GM19467 (cell line): ENCODE measurements around the gene SLC6A3.

Experiments used
- ATAC-seq: cut with Tn5 transposase; IDR thresholded peaks from one replicate; pipeline ENCODE4 v1.9.1; 2021; ENCODE audit warnings: mild to moderate bottlenecking, moderate library complexity; ENCODE audit not compliant: unreplicated experiment

The SLC6A3 gene

DNA sequence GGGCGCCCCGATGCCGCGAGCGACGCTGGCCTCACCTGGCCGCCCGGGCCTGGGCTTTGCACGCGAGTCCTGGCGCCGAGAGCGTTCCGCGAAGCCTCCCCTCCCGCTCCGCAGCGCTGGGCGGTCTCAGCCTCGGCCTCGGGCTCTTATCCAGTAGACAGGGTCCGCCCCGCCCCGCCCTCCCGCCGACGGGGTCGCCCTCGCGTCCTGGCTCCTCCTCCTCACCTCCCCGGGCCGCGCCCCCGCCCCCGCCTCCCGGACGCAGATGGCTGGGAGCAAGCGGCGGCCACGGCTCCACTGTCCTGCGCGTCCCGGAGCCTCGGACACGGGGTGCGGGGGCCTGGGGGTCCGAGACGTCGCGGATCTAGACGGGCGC lies at the start of gene SLC6A3:
Gene SLC6A3 (minus strand): TSS at position 128 of the 376 bp plus-strand sequence. CDS start 2,243 bp downstream, outside the sequence.
- no peak for ATAC-seq

DNA sequence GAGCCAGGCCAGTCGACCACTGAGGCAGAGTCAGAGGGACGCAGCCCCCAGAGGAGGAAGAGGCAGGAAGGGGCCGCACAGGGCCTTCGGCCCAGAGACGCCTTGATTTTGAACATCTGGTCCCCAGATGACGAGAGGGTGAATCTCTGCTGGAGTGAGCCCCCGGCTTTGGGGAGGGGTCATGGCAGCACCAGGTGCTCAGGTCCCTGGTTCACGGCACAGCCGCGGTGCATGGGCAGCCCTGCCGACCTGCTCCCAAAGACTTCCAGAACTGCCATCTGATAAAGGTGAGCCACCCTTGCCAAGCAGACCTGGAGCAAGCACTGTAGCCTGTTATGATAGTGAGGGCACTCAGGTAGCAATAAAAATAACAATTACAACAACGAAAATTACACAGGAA lies 48.7 kb upstream of the SLC6A3 start:
- no peak for ATAC-seq

DNA sequence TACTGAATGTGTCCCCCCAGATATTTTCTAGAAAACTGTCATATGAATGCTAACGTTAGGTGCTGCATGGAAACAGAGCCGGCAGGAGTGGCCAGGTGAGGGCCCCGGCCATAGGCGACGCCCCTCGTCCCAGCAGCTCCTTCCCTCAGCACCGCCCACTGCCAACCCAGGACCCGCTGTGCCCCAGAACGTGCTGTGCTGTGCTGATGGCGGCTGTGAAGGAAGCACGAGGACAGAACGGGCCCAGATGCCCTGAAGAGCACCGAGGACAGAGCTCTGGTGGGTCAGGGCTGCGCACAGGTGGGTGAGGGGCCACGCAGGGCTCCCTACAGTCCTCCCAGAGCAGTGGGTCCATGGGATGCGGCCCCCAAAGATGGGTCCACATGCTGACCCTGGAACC lies 48.2 kb upstream of the SLC6A3 start:
- no peak for ATAC-seq

DNA sequence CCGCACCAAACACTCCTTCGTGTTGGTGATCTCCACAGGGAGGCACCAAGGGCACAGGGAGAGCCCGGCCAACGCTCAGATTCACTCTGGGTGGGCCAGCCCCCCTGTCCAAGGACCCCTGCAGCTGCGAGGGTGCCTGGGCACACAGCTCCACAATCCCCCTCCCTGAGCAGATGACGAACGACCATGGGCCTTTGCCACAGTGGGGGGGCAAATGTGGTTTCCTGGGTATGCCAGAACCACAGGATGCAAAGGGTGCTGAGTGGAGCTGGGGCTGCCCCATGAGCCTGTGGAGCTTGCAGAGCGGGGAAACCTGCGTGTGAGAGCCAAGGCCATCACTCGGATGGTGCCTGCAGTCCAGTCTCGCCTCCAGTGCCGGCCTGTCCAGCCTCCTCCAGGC lies 47.5 kb upstream of the SLC6A3 start:
- ATAC-seq = no peak

DNA sequence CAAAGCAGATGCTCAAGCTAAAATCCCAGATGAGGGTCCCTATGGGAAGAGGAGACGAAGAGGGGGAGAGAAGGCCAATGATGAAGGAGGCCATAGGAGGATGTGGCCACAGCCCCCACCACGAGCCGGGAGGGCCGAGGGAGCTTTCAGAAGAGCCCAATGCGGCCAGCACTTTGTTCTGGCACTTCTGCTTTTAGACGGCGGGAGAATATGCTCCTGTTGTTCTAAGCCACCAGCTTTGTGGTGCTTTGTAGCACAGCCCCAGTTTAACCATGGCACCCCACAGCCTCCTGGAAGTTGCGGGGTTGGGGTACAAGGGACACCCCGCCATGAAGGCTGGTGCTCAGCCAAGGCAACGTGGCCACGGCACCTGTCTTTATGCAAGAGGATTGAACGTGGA lies 45.1 kb upstream of the SLC6A3 start:
- ATAC-seq = no peak

DNA sequence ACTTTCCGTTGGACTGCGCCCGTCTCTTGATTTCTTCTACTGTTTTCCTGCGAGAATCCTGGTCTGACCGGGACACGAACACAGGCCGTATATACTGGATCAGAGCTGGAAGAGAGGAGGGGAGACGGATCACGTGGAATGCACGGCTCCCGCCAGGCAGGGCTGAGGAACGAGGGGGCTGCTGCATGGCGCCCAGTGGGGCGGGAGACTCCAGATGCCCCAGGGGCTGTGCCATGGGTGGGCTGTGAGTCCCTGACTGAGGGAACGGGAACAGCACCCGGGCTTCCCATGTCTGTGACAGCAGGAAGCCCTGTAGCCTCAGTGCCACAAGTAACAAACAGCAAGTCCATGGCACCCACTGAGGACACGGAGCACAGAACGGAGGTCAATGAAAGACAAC lies 44.5 kb upstream of the SLC6A3 start:
- ATAC-seq = no peak

DNA sequence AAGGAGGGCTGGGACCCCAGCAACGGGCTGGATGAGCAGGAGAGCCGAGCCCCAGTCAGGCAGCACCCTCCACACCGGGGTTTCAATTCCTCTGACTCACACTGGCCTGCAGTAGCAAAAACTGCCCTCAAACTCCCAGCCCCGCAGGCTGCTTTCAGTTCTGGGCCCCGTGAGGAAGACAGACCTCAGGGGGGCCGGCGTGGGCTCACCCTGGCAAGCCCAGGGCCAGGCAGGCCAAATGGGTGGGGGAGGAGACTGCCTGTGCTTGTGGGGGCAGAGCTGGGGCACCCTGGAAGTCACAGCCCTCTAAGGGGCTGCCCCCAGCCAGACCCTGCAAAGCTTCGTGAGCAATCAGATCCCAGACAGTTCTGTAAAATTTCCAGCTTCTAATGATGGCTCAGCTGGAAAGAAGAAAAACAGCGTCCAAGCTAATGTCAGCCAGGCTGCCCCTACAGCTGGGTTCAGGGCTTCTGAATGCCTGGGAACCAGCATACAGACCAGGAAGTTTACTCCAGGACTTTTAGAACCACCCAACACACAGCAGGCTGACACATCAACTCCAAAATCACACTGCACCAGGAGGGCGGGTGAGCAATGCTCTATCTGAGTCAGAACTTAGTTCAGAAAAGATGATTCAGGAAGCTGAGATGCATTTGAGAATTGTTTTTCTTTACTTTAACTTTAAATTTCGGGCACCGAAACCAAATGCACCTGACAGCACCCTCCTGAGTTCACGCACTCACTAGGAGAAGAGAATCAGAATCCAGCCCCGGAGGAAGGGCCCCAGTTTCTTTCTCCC lies 43.8 kb upstream of the SLC6A3 start:
- ATAC-seq = peak; percentile 32

DNA sequence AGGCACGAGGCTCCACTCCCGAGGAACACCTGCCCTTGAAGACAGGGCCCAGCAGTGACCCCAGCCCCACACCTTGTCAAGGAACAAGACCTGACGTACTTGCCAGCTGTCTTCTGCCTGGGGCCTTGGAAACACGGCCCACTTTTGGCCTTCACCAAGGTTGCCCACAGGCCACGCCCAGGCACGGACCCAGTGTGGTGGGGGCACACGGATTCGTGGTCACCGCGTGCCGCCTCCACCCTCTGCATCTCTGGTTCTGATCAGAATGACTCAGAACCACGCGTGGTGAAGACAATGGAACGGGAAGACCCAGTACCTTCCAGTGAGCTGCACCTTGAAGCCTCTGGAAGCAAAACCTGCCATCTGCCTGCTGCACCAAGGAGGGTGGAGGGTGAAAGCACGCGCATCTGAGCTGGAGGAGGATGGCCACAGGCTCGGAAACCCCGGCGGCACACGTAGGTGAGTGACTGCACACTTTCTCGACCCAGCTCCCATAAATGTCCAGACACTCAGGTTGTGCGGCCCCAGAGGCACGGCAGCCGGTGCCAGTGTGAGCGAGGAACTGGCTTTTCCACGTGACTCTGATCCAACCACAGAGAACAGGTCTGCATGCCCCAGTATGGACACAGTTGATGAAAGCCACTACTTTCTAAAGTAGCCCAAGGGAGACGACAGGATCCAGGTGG lies 42.0 kb upstream of the SLC6A3 start:
- no peak for ATAC-seq

DNA sequence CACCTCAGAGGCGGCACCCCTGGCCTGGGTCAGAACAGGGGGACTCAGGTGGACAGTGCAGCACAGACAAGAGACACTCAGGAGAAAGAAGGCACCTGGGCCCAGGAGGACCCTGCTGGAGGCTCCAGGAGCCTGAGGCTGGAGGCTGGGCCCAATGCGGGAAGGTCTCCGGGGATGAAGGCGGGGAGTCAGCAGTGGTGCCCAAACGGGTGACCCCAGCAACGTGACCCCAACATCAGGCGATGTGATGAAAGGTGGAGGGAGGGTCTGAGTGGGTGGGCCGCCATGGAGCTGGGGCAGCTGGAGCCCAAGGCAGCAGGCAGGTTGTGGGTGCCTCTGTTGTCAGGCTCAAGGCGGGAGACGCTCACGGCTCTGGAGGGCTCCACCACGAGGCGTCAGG lies 41.0 kb upstream of the SLC6A3 start:
- ATAC-seq = no peak

DNA sequence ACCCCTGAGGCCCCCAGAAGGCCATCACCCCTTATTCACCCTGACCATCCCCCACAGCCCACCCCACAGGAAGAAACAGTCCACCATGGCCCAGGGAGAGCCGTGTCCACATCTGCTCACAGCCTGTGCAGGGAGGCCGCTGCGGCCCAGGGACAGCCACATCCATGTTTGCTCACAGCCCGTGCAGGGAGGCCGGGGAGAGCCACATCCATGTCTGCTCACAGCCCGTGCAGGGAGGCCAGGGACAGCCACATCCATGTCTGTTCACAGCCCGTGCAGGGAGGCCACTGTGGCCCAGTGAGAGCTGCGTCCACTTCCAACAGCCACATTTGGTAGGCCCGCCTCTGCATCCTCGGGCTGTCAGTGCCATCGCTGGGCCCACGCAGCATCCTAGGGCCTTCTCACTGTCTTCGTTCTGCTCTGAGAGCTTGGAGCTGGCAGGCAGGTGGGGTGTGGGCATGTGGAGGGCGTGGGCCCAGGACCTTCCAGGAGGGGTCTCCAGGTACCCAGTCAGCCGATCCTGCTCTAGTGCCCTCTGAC lies 40.4 kb upstream of the SLC6A3 start:
- ATAC-seq = no peak

DNA sequence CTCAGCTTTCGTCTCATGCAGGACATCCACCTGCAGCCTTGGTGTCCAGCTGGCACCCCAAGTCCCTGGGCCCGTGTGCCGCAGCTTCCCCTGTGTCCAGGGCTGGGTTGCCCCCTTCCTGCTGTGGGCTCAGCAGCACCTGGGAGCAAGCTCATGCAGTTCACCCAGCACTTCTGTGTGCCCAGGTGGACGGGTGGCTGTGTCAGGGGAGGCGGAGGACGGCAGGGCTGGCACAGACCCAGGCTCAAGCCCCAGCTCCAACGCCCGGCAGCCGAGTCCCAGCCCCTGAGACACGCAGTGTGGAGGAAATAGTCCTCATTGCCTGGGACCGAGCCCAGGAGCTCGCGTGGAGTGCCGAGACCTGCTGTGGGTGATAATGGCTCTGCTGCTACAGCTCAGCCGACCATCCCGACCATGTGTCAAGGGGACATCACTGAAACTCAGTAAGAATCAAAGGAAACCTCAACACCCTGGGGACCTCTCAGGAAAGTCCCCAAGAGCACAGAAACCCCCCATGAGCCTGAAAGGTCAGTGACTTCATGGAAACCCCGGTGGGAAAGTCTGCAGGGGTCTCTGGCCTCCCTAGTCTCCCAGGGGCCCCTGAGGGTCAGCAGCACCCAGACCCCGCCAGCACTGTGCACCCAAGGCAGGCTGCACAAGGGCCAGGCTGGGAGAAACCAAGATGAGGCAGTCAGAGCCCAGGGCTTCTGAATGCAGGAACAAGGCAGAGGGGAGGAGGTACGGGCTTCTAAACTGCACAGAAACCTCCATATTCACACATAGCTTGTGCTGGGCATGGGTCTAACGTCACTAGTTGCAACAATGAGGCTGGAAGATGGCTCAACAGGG lies 39.7 kb upstream of the SLC6A3 start:
- peak; percentile 55 for ATAC-seq

DNA sequence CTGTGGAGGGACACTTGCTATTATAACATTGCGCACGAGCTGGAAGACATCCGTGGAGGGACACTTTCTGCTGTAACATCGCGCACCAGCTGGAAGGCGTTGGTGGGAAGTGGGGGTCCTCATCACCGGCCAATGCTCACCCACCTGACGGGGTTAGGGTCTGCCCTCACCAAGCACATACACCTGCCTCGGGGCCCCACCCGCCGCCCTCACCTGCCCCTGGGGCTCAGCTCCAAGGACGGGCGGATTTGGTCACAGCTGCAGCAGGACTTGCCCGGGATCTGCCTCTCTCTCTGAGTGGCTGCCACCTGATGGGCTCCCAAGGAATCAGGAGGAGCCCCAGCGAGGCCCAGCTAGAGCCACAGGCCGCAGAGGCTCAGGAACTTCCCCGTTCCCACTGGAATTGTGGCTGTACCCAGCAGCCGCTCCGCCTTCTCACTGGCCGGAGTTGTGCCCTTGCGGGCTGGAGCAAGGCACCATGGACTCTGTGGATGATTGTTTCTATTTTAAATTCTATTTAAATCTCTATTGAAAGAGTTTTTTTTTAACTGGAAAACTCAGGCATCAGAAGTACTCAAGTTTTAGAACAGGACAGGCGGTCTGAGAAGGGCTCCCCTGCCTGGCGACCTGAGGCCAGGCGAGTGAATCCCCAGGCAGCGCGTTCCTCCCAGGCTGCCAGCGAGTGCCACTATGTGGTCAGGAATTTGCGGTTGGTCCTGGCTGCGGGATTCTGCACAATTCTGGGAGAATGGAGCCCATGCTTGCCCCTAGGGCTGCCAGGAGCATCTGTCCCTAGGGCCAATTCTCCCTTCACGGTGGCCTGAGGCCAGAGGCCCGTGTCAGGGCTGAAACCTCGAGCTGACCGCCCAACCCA lies 38.9 kb upstream of the SLC6A3 start:
- no peak for ATAC-seq

DNA sequence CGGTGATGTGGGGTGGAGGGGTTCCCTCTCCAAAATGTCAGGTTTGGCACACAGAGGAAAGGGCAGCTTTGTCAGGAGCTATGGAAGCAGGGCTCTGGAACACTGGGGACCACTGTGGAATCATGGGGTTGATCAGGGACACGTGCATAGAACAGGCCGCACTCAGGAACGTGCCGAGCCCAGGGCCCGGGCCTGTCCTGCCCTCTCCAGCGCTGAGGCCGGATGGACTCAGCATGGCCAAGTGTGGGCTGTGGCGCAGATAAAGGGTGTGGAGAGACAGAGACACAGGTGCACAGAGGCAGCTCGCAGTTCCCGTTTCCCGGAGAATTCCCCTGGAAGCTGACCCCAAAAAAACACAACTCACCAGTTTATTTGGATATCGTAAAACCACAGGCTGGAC lies 37.8 kb upstream of the SLC6A3 start:
- ATAC-seq = no peak

DNA sequence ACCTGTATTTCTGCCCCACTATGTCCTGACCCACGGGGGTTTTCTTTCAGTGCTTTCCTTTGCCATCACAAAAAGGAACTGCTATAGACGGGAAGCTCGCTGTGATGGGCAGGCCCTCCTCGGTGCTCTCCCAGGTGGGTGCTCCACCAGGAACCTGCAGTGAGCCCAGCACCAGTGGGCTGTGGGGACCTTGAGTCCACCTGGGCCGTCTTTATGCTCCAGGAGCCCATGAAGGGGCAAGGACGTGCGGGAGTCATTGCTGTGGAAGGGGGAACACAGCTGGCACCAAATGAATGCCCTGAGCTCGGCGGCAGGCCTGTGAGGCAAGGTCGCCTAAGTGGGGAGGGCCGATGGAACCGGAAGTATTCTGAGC lies 36.7 kb upstream of the SLC6A3 start:
- no peak for ATAC-seq

DNA sequence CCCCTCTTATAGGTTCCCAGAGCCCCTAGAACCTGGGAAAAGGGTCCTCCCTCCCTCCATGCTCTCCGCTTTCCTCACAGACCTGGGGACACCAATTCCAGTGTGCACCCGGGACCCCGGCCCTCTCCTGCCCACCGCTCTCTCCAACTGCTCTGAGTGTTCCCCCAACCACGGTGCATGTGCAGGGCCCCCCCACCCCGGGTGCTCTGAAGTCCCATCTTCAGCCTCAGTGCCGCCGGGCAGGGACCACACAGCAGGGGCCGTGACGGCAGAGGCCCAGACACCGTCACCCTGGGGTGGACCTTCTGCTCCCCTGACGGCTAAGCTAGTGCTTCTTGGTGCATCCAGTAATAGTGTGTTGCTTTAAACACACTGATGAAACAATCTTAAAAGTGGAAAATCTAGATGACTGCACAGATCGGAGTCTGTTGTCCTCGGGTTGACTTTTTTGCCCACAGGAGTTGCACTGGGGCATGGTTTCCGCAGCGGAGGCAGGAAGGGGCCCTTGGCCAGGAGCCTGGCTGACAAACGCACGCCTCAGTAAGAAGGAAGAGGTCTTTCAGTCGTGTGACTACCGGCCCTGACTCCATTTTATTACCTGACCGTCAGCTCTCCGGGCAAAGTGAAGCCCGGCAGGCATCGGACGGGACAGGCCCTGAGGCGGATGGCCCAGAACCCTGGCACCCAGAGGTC lies 36.2 kb upstream of the SLC6A3 start:
- no peak for ATAC-seq

DNA sequence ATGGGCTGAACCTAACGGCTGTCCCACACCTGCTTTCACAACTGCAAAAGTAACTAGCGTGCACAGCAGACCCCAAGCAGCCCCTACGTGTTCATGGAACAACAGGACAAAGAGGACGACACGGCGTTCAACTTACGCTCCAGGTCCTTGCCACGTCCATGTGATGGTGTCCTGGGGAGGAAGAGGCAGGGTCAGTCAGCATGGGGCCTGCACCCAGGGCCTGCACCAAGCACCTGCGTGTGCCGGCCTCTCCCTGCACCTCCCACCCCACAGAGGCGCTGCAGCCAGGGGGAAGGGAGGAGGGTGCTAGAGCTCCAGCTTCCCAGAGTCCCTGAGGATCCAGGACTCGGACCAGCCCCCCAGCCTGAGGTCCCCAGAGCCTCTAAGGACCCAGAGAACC lies 35.6 kb upstream of the SLC6A3 start:
- no peak for ATAC-seq

DNA sequence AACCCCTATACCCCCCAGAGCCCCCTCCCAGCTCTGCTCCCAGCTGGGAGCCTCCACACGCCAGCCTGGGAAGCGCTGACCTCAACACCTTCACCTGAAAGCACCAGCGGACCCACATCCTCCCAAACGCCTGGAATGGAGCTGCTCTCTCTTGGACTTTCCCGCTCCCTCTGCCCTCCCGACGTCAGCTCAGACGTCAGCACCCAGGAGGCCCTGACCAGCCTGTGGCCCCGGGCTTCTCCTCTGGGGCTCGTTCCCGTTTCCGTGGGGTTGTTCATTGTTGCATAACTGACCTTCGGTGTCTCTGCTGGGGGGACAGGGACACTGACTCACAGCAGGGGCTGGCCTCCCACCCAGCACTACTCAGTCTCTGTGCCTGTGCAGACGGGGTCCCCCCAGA lies 35.0 kb upstream of the SLC6A3 start:
- no peak for ATAC-seq

DNA sequence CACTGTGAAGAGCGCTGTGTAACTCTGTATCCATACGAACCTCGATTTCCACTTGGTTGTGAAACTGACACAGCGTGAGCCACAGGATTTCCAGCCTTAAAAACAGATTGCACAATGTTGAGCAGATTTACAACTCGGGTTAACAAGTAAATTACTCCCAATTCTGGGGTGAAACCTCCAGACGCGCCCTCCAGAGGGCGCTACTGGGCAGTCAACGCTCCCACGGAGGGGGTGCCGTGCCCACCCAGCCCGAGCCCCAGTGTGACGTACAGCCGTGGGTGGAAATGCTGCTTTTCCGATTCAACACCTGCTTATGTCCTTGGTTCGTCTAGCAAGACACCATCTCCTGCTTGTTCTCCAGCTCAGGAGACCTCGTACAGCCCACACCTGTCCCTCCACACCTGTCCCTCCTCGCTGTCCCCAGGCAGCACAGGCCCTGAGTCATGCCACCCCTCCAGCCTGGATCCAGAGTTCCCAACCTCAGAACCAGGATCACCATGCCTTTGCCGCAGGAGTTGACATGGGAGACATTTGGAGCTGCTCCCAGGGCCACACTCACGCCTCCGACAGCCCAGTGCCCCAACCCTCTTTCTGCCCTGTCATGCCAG lies 34.4 kb upstream of the SLC6A3 start:
- ATAC-seq = no peak

DNA sequence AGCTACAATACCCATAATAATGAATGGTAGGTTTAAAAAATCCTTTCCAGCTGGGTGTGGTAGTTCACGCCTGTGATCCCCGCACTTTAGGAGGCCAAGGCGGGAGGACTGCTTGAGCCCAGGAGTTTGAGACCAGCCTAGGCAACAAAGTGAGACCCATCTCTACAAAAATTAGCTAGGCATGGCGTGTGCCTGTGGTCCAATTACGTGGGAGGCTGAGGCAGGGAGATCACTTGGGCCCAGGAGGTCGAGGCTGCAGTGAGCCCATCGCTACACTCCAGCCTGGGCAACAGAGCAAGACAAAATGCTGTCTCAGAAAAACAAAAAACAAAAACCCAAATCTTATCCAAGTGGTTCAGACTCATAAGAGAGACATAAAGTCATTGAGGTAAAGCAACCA lies 33.8 kb upstream of the SLC6A3 start:
- ATAC-seq = no peak
